CD4-positive, alpha-beta T cell treated with Interleukin-4 for 4 hours (primary cell): ENCODE results near the gene IL36A.

Experiments
- DNase-seq: peaks from one replicate; pipeline ENCODE4 v3.0.0-alpha.2; 2020

IL36A gene

DNA sequence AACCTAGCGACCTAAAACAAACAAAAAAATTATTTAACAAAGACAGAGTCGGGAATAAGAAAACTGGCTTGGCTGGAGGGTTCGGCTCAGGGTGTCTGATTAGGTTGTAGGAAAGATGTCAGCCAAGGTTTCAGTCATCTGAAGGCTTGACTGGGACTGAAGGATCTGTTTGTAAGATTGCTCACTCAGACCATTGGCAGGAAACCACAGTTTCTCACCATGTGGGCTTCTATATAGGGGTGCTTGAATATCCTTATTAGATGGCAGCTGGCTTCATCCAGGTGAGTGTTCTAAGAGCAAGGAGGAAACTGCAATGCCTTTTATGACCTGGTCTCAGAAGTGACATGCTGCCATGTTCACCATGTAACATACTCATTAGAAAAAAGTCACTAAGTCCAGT is 48.4 kb downstream of the IL36A start:
- no peak for DNase-seq

DNA sequence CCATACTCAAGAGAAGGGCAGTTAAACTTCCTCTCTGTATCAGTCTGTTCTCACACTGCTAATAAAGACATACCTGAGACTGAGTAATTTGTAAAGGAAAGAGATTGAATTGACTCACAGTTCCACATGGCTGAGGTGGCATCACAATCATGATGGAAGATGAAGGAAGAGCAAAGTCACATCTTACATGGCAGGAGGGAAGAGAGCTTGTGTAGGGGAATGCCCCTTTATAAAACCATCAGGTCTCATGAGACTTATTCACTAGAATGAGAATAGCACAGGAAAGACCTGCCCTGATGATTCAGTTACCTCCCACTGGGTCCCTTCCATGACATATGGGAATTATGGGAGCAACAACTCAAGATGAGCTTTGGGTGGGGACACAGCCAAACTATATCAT is 48.8 kb downstream of the IL36A start:
- DNase-seq: no peak

DNA sequence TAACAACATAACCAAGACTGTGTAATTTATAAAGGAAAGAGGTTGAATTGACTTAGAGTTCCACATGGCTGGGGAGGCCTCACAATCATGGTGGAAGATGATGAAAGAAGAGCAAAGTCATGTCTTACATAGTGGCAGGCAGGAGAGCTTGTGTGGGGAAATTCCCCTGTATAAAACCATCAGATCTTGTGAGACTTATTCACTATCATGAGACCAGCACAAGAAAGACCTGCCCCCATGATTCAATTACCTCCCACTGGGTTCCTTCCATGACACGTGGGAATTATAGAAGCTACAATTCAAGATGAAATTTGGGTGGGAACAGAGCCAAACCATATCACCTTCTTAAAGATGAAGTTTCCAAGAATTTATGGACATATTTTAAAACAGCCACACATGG is 51.3 kb downstream of the IL36A start:
- no peak for DNase-seq

- DNase-seq: no peak
These were observed 51.9 kb downstream of the IL36A start for GRCh38 chr2:113057117-113057516.
